Measurements from ENCODE around the gene AKAP12. TPM values are rescaled to one million over a fixed set of nuclear protein-coding genes. Genes with fewer than 3 reads are reported as not detected.

The AKAP12 gene
- total RNA-seq, 1 experiment from 2014 or later = 109 TPM

- no peaks in the 10 kb centered on the region for H3K79me2 ChIP-seq (ENCODE audit: low read length)
- H2AFZ ChIP-seq (ENCODE audit: low read length) = no peak overlapping the region
- ATAC-seq = no peak
- no peaks in the 10 kb centered on the region for H3K36me3 ChIP-seq (ENCODE audit: low read depth, low read length)
- no TSS peak for BruUV-seq (replicated peaks)
- no peak overlapping the region for H3K4me2 ChIP-seq (ENCODE audit: low read length)
- no peaks in the 10 kb centered on the region for H4K20me1 ChIP-seq (ENCODE audit: low read length)
- intact Hi-C loops (cut with micrococcal nuclease) = no loop called here
- ChIA-PET CTCF (no interaction called here), POLR2A (ENCODE audit: unreplicated experiment) (no interaction called here)
- no peaks in the 10 kb centered on the region for H3K9me3 ChIP-seq (ENCODE audit: low read length)
- no peaks in the 10 kb centered on the region for H3K9me2 ChIP-seq (replicated peaks; ENCODE audit: low read length)
- DNase-seq = no peak
- no peak overlapping the region for H3K4me3 ChIP-seq (ENCODE audit: low read length)
- no peaks in the 10 kb centered on the region for H3K27me3 ChIP-seq (ENCODE audit: low read length)
- no peak overlapping the region for H3K9ac ChIP-seq (ENCODE audit: low read length)
- no peaks in the 10 kb centered on the region for H3K4me1 ChIP-seq (ENCODE audit: insufficient read depth, low read length)
- H3K27ac ChIP-seq (ENCODE audit: low read length) = no peak overlapping the region
- no peaks in the 10 kb centered on the region for H3F3A ChIP-seq (ENCODE audit: low read length, unreplicated experiment)
- no peak for TF ChIP-seq EZH2phosphoT487 (IDR thresholded peaks at IDR 0.05; ENCODE audit: borderline replicate concordance, low read length)
- TF ChIP-seq, protein P1, sequence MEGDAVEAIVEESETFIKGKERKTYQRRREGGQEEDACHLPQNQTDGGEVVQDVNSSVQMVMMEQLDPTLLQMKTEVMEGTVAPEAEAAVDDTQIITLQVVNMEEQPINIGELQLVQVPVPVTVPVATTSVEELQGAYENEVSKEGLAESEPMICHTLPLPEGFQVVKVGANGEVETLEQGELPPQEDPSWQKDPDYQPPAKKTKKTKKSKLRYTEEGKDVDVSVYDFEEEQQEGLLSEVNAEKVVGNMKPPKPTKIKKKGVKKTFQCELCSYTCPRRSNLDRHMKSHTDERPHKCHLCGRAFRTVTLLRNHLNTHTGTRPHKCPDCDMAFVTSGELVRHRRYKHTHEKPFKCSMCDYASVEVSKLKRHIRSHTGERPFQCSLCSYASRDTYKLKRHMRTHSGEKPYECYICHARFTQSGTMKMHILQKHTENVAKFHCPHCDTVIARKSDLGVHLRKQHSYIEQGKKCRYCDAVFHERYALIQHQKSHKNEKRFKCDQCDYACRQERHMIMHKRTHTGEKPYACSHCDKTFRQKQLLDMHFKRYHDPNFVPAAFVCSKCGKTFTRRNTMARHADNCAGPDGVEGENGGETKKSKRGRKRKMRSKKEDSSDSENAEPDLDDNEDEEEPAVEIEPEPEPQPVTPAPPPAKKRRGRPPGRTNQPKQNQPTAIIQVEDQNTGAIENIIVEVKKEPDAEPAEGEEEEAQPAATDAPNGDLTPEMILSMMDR (conservative IDR thresholded peaks at IDR 0.05; ENCODE audit: low read depth, low read length) = no peak
- no peak for TF ChIP-seq EZH2 (IDR thresholded peaks at IDR 0.05; ENCODE audit: low read length, unreplicated experiment)
These were observed 59.2 kb downstream of the AKAP12 start for GRCh38 chr6:151299011-151299410.

GRCh38 chr6:151300267-151300991, 60.7 kb downstream of the AKAP12 start:
- TF ChIP-seq EZH2 (IDR thresholded peaks at IDR 0.05; ENCODE audit: low read length, unreplicated experiment) = no peak
- TF ChIP-seq, protein P1 (conservative IDR thresholded peaks at IDR 0.05; ENCODE audit: low read depth, low read length) = no peak
- no peak for TF ChIP-seq EZH2phosphoT487 (IDR thresholded peaks at IDR 0.05; ENCODE audit: borderline replicate concordance, low read length)
- no peaks in the 10 kb centered on the region for H3F3A ChIP-seq (ENCODE audit: low read length, unreplicated experiment)
- no peaks in the 10 kb centered on the region for H3K9me2 ChIP-seq (replicated peaks; ENCODE audit: low read length)
- intact Hi-C loops (cut with micrococcal nuclease) = no loop called here
- H3K4me1 ChIP-seq (ENCODE audit: insufficient read depth, low read length) = no peaks in the 10 kb centered on the region
- CTCF ChIA-PET = no interaction called here
- no peak overlapping the region for H3K9ac ChIP-seq (ENCODE audit: low read length)
- no peak overlapping the region for H2AFZ ChIP-seq (ENCODE audit: low read length)
- H3K4me2 ChIP-seq (ENCODE audit: low read length) = no peak overlapping the region
- no peaks in the 10 kb centered on the region for H4K20me1 ChIP-seq (ENCODE audit: low read length)
- no peak overlapping the region for H3K27ac ChIP-seq (ENCODE audit: low read length)
- DNase-seq (no peak), ATAC-seq (no peak)
- no TSS peak for BruUV-seq (replicated peaks)
- no peaks in the 10 kb centered on the region for H3K27me3 ChIP-seq (ENCODE audit: low read length)
- H3K36me3 ChIP-seq (ENCODE audit: low read depth, low read length) = no peaks in the 10 kb centered on the region
- POLR2A ChIA-PET (ENCODE audit: unreplicated experiment) = no interaction called here
- H3K79me2 ChIP-seq (ENCODE audit: low read length) = no peaks in the 10 kb centered on the region
- H3K9me3 ChIP-seq (ENCODE audit: low read length) = no peaks in the 10 kb centered on the region
- no peak overlapping the region for H3K4me3 ChIP-seq (ENCODE audit: low read length)

GRCh38 chr6:151301547-151301946, 61.8 kb downstream of the AKAP12 start:
- no peaks in the 10 kb centered on the region for H3K27me3 ChIP-seq (ENCODE audit: low read length)
- no peak for ATAC-seq
- no peak overlapping the region for H3K4me2 ChIP-seq (ENCODE audit: low read length)
- H3K9ac ChIP-seq (ENCODE audit: low read length) = no peak overlapping the region
- no peak overlapping the region for H2AFZ ChIP-seq (ENCODE audit: low read length)
- H3K9me2 ChIP-seq (replicated peaks; ENCODE audit: low read length) = no peaks in the 10 kb centered on the region
- no peak overlapping the region for H3K27ac ChIP-seq (ENCODE audit: low read length)
- H3K36me3 ChIP-seq (ENCODE audit: low read depth, low read length) = no peaks in the 10 kb centered on the region
- BruUV-seq (replicated peaks) = no TSS peak
- TF ChIP-seq, protein P1 (conservative IDR thresholded peaks at IDR 0.05; ENCODE audit: low read depth, low read length) = no peak
- no peak for TF ChIP-seq EZH2 (IDR thresholded peaks at IDR 0.05; ENCODE audit: low read length, unreplicated experiment)
- no peak for TF ChIP-seq EZH2phosphoT487 (IDR thresholded peaks at IDR 0.05; ENCODE audit: borderline replicate concordance, low read length)
- DNase-seq = no peak
- POLR2A ChIA-PET (ENCODE audit: unreplicated experiment) = no interaction called here
- no peaks in the 10 kb centered on the region for H3K4me1 ChIP-seq (ENCODE audit: insufficient read depth, low read length)
- no peaks in the 10 kb centered on the region for H3K79me2 ChIP-seq (ENCODE audit: low read length)
- CTCF ChIA-PET = no interaction called here
- intact Hi-C loops (cut with micrococcal nuclease) = no loop called here
- H4K20me1 ChIP-seq (ENCODE audit: low read length) = no peaks in the 10 kb centered on the region
- no peaks in the 10 kb centered on the region for H3K9me3 ChIP-seq (ENCODE audit: low read length)
- no peaks in the 10 kb centered on the region for H3F3A ChIP-seq (ENCODE audit: low read length, unreplicated experiment)
- no peak overlapping the region for H3K4me3 ChIP-seq (ENCODE audit: low read length)

Measured in PC-3 (cell line).